ENCODE results near the gene KXD1. TPM values are rescaled to one million over a fixed set of nuclear protein-coding genes. Genes with fewer than 3 reads are reported as not detected.
"Not testable (repeated sequence)": the region's sequence is repeated elsewhere in the genome, so short reads cannot be mapped to it uniquely, and the experiment has no call there.

Gene KXD1
- polyA plus RNA-seq, 1 donor: 62.4 TPM

- Histone ChIP-seq H3K27ac (ENCODE audit: low read length) (peak overlapping the region; percentile 11), H3K36me3 (ENCODE audit: control insufficient read depth, insufficient read depth, low read length) (peaks cover 10% of the 10 kb centered on the region), H3K27me3 (ENCODE audit: control insufficient read depth, insufficient read depth, low read length) (peaks cover 17% of the 10 kb centered on the region), H3K9me3 (ENCODE audit: control insufficient read depth, low read depth, low read length) (no peaks in the 10 kb centered on the region), H3K4me1 (ENCODE audit: control insufficient read depth, insufficient read depth, low read length) (peaks cover 32% of the 10 kb centered on the region), H3K4me3 (ENCODE audit: low read length) (peak overlapping the region; percentile 59)
- DNase-seq: peak; percentile 46 to 54
- no CpG with 5 or more reads among the region's 40 CpGs for WGBS (ENCODE audit: insufficient coverage, low lambda C conversion rate)
Observed at GRCh38 chr19:18590273-18591272, 32.9 kb downstream of the KXD1 start.

GRCh38 chr19:18591735-18592385 lies 34.2 kb downstream of the KXD1 start:
- no peak for DNase-seq
- no CpG with 5 or more reads among the region's 22 CpGs for WGBS (ENCODE audit: insufficient coverage, low lambda C conversion rate)

GRCh38 chr19:18592732-18593131 lies 35.1 kb downstream of the KXD1 start:
- not testable (repeated sequence) for H3K27ac ChIP-seq (ENCODE audit: low read length); H3K9me3 ChIP-seq (ENCODE audit: control insufficient read depth, low read depth, low read length); H3K36me3 ChIP-seq (ENCODE audit: control insufficient read depth, insufficient read depth, low read length); DNase-seq; H3K4me3 ChIP-seq (ENCODE audit: low read length)
- WGBS (ENCODE audit: insufficient coverage, low lambda C conversion rate): no CpG with 5 or more reads among the region's 5 CpGs
- H3K4me1 ChIP-seq (ENCODE audit: control insufficient read depth, insufficient read depth, low read length): peaks cover 33% of the 10 kb centered on the region
- H3K27me3 ChIP-seq (ENCODE audit: control insufficient read depth, insufficient read depth, low read length): peaks cover 36% of the 10 kb centered on the region

More at GRCh38 chr19:18591735-18592385, 34.2 kb downstream of the KXD1 start:
- H3K36me3 ChIP-seq (ENCODE audit: control insufficient read depth, insufficient read depth, low read length): peaks cover 10% of the 10 kb centered on the region
- H3K4me3 ChIP-seq (ENCODE audit: low read length): no peak overlapping the region
- peaks cover 33% of the 10 kb centered on the region for H3K4me1 ChIP-seq (ENCODE audit: control insufficient read depth, insufficient read depth, low read length)
- H3K9me3 ChIP-seq (ENCODE audit: control insufficient read depth, low read depth, low read length): peaks cover 2% of the 10 kb centered on the region
- H3K27ac ChIP-seq (ENCODE audit: low read length): no peak overlapping the region
- H3K27me3 ChIP-seq (ENCODE audit: control insufficient read depth, insufficient read depth, low read length): peaks cover 29% of the 10 kb centered on the region

GRCh38 chr19:18593367-18594095 lies 35.9 kb downstream of the KXD1 start:
- H3K4me3 ChIP-seq (ENCODE audit: low read length): peak overlapping the region; percentile 23
- peaks cover 3% of the 10 kb centered on the region for H3K9me3 ChIP-seq (ENCODE audit: control insufficient read depth, low read depth, low read length)
- H3K27me3 ChIP-seq (ENCODE audit: control insufficient read depth, insufficient read depth, low read length): peaks cover 44% of the 10 kb centered on the region
- H3K36me3 ChIP-seq (ENCODE audit: control insufficient read depth, insufficient read depth, low read length): peaks cover 10% of the 10 kb centered on the region
- no peak for DNase-seq
- WGBS (ENCODE audit: insufficient coverage, low lambda C conversion rate): no CpG with 5 or more reads among the region's 25 CpGs
- H3K27ac ChIP-seq (ENCODE audit: low read length): no peak overlapping the region
- peaks cover 26% of the 10 kb centered on the region for H3K4me1 ChIP-seq (ENCODE audit: control insufficient read depth, insufficient read depth, low read length)

- Histone ChIP-seq H3K36me3 (ENCODE audit: control insufficient read depth, insufficient read depth, low read length) (peaks cover 10% of the 10 kb centered on the region), H3K4me1 (ENCODE audit: control insufficient read depth, insufficient read depth, low read length) (peaks cover 24% of the 10 kb centered on the region), H3K27me3 (ENCODE audit: control insufficient read depth, insufficient read depth, low read length) (peaks cover 51% of the 10 kb centered on the region), H3K9me3 (ENCODE audit: control insufficient read depth, low read depth, low read length) (peaks cover 3% of the 10 kb centered on the region), H3K27ac (ENCODE audit: low read length) (no peak overlapping the region), H3K4me3 (ENCODE audit: low read length) (peak overlapping the region; percentile 45)
- WGBS (ENCODE audit: insufficient coverage, low lambda C conversion rate): 0% methylated on average over 4 of the region's 54 CpGs
- DNase-seq: peak; percentile 76 to 77
Observed at GRCh38 chr19:18594096-18594823, 36.6 kb downstream of the KXD1 start.

GRCh38 chr19:18594824-18595373 lies 37.2 kb downstream of the KXD1 start:
- H3K4me3 ChIP-seq (ENCODE audit: low read length): peak overlapping the region; percentile 45
- H3K9me3 ChIP-seq (ENCODE audit: control insufficient read depth, low read depth, low read length): peaks cover 3% of the 10 kb centered on the region
- no peak overlapping the region for H3K27ac ChIP-seq (ENCODE audit: low read length)
- H3K4me1 ChIP-seq (ENCODE audit: control insufficient read depth, insufficient read depth, low read length): peaks cover 18% of the 10 kb centered on the region
- DNase-seq: no peak
- WGBS (ENCODE audit: insufficient coverage, low lambda C conversion rate): no CpG with 5 or more reads among the region's 26 CpGs
- peaks cover 58% of the 10 kb centered on the region for H3K27me3 ChIP-seq (ENCODE audit: control insufficient read depth, insufficient read depth, low read length)
- peaks cover 10% of the 10 kb centered on the region for H3K36me3 ChIP-seq (ENCODE audit: control insufficient read depth, insufficient read depth, low read length)

GRCh38 chr19:18595475-18595874 lies 37.8 kb downstream of the KXD1 start:
- H3K9me3 ChIP-seq (ENCODE audit: control insufficient read depth, low read depth, low read length): peaks cover 3% of the 10 kb centered on the region
- WGBS (ENCODE audit: insufficient coverage, low lambda C conversion rate): no CpG with 5 or more reads among the region's 6 CpGs
- no peak for DNase-seq
- H3K27me3 ChIP-seq (ENCODE audit: control insufficient read depth, insufficient read depth, low read length): peaks cover 58% of the 10 kb centered on the region
- H3K4me3 ChIP-seq (ENCODE audit: low read length): no peak overlapping the region
- peaks cover 10% of the 10 kb centered on the region for H3K36me3 ChIP-seq (ENCODE audit: control insufficient read depth, insufficient read depth, low read length)
- peaks cover 15% of the 10 kb centered on the region for H3K4me1 ChIP-seq (ENCODE audit: control insufficient read depth, insufficient read depth, low read length)
- H3K27ac ChIP-seq (ENCODE audit: low read length): no peak overlapping the region

- Histone ChIP-seq H3K4me1 (ENCODE audit: control insufficient read depth, insufficient read depth, low read length) (peaks cover 15% of the 10 kb centered on the region), H3K9me3 (ENCODE audit: control insufficient read depth, low read depth, low read length) (peaks cover 3% of the 10 kb centered on the region), H3K27me3 (ENCODE audit: control insufficient read depth, insufficient read depth, low read length) (peaks cover 63% of the 10 kb centered on the region), H3K27ac (ENCODE audit: low read length) (no peak overlapping the region), H3K36me3 (ENCODE audit: control insufficient read depth, insufficient read depth, low read length) (peaks cover 4% of the 10 kb centered on the region), H3K4me3 (ENCODE audit: low read length) (no peak overlapping the region)
- WGBS (ENCODE audit: insufficient coverage, low lambda C conversion rate): no CpG with 5 or more reads among the region's 21 CpGs
- no peak for DNase-seq
Observed at GRCh38 chr19:18596752-18597157, 39.1 kb downstream of the KXD1 start.

GRCh38 chr19:18597809-18598660 lies 40.4 kb downstream of the KXD1 start:
- no peak overlapping the region for H3K4me3 ChIP-seq (ENCODE audit: low read length)
- WGBS (ENCODE audit: insufficient coverage, low lambda C conversion rate): no CpG with 5 or more reads among the region's 25 CpGs
- no peaks in the 10 kb centered on the region for H3K36me3 ChIP-seq (ENCODE audit: control insufficient read depth, insufficient read depth, low read length)
- DNase-seq: no peak
- peaks cover 3% of the 10 kb centered on the region for H3K9me3 ChIP-seq (ENCODE audit: control insufficient read depth, low read depth, low read length)
- peaks cover 76% of the 10 kb centered on the region for H3K27me3 ChIP-seq (ENCODE audit: control insufficient read depth, insufficient read depth, low read length)
- peaks cover 15% of the 10 kb centered on the region for H3K4me1 ChIP-seq (ENCODE audit: control insufficient read depth, insufficient read depth, low read length)
- H3K27ac ChIP-seq (ENCODE audit: low read length): no peak overlapping the region
